Measurements from ENCODE around the gene ATP8B2. TPM values are rescaled to one million over a fixed set of nuclear protein-coding genes. Genes with fewer than 3 reads are reported as not detected.

The ATP8B2 gene
- total RNA-seq, 1 donor from 2014 or later = 90.0 TPM

GRCh38 chr1:154398141-154398540 lies 72.8 kb downstream of the ATP8B2 start:
- no peak for DNase-seq

GRCh38 chr1:154398678-154399077 lies 73.4 kb downstream of the ATP8B2 start:
- no peak for DNase-seq

GRCh38 chr1:154400381-154400801 lies 75.1 kb downstream of the ATP8B2 start:
- DNase-seq = peak; percentile 35

Other genes starting within 250 kb of the ATP8B2 start
- 0.09 and 0.17 TPM in 2 replicates for gene NUP210L, start 170.5 kb upstream of the ATP8B2 start, total RNA-seq
- 707 and 1,476 TPM in 2 replicates for gene TPM3, start 133.4 kb upstream of the ATP8B2 start, total RNA-seq
- not detected in 2 replicates for gene CFAP141, start 119.2 kb upstream of the ATP8B2 start, total RNA-seq
- 47.8 and 97.6 TPM in 2 replicates for gene UBAP2L, start 104.6 kb upstream of the ATP8B2 start, total RNA-seq
- 69.9 and 99.0 TPM in 2 replicates for gene HAX1, start 52.9 kb upstream of the ATP8B2 start, total RNA-seq
- gene AQP10, start 4.4 kb upstream of the ATP8B2 start, total RNA-seq = not detected in 2 replicates
- 23.3 and 25.2 TPM in 2 replicates for gene IL6R, start 79.8 kb downstream of the ATP8B2 start, total RNA-seq
- gene TDRD10, start 176.7 kb downstream of the ATP8B2 start, total RNA-seq = 5.3 and 6.0 TPM in 2 replicates
- 108 and 177 TPM in 2 replicates for gene SHE, start 176.9 kb downstream of the ATP8B2 start, total RNA-seq
- 41.7 and 58.8 TPM in 2 replicates for gene UBE2Q1, start 233.1 kb downstream of the ATP8B2 start, total RNA-seq
- under 0.01 TPM in 1 of 2 replicates, not detected in the other for gene CHRNB2, start 242.3 kb downstream of the ATP8B2 start, total RNA-seq

All from dermis blood vessel endothelial cell (primary cell).